ENCODE measurements around the gene MCCC2.

DNA sequence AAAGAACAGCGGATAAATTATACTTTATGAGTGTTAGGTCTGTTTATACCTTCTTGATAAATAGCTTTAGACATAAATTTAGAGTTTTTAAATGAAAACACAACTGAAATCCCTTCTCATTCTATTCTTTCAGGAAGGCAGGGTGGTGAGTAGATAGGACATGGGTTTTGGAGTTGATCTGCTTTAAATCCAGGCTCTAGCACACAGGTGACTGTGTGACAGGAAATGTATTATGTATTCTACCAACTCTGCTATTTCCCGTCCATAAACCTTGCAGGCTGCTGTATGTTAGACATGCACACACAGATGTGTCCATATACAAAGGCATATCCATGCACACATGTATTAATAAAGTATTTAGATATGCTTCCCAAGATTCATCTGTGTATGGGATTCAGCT, 112.6 kb downstream of the MCCC2 start:
- TF ChIP-seq FOXK2 (IDR thresholded peaks at IDR 0.05) (no peak), ARNT (IDR thresholded peaks at IDR 0.05) (no peak), FOXM1 (IDR thresholded peaks at IDR 0.05; ENCODE audit: borderline replicate concordance) (no peak), SP1 (IDR thresholded peaks at IDR 0.05) (no peak), SUZ12 (IDR thresholded peaks at IDR 0.05) (no peak), PKNOX1 (IDR thresholded peaks at IDR 0.05) (no peak)
